NCI-H510A treated with DMSO at 0.1 percent for 48 hours (cell line): ENCODE results near the gene ZIC2.

Source experiments
- DNase-seq: peaks from one replicate; lab custom pipeline; 2025; lab: John Stamatoyannopoulos, UW

ZIC2 gene

DNA sequence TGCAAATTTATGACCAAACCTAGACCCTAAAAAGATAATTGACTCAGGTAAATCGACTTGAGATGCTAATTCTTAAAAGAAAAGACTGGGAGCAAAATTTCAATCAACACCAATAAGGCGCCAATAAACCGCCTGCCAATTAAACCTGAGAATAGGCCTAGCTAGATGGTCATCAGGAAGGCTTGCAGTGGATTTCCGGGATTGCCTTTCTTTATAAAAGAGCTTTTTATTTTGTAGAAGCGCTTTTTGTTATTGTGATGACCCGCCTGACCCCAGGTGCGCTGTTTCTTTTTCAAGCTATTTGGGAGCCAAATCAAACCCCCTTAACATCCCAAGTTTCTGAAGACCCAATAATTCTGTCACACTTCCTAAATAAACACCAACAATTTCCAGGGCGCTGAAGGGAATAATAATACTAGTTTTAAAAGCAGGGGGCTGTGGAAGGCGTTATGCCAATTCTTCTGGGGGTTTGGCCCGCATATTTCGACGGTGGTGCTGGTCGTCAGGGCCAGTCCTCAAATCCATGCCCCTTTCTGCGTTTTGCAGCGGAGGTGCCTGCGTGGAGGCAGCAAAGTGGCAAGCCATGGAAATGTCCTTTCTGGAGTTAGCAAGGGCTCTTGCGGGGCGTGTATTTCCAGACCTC is 7.2 kb upstream of the ZIC2 start:
- DNase-seq = no peak

DNA sequence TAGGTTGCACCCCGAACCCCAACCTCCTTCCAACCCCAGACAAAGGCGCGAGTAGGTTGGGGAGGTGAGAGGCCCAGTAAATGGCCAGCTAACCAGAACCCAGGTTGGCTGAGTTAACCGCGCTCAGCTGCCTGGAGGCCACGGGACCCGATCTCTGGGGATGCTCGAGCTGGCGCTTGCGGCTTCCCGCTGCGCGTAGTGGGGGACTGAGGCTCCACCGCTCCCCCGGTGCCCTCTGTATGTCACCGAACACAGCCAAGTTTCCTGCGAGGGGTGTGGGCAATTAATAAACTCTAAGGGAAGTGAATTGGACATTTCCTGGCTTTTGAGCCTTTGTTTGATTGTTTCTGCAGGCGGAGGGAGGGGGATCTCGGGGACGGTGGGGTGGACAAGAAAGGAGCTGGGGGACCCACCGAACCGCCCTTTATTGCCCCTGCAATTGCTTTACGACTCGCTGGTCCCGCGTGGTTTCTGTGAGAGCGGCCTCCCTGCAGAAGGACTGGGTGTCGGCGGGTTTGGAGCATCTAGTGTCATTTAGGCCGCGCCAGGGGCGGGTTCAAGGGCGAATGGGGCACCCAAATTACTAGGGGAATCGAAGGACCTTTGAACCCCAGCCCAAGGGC is 6.5 kb upstream of the ZIC2 start:
- DNase-seq = no peak

DNA sequence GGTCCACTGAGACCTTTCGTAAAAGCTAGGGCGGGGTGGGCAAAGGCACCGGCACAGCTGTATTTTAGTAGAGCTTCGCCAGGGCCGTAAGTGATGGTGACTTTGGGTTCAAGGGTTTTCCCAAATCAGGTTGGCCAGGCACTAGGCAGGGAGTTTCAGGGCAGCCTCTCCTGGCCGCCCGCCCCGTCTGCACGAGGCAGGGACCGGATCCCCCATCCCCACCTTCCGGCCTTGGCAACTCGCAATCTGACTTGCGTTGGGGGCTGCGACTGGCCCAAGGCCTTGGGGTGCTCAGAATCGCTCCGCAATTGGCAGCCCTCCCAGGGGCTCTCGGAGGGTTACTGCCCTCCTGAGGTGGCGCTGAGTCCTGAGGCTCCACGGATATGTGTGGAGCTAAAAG is 6.0 kb upstream of the ZIC2 start:
- DNase-seq = no peak

DNA sequence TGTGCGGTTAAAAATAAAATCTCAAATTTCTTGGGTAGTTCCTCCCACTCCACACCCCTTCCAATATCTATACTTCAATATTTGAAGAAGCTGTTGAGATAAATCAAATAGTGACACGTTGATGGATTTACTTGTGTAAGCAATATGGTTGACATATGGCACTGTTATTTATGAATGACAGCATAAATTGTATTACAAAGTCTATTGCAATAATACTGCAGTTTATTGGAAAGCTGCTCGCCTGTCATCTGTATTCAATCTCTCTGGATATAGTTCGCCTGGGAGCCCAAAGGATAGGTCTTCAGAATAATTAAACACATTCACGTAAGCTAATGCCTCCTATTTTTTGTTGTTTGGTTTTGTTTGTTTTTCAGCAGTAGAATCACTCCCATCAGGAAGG is 5.0 kb upstream of the ZIC2 start:
- DNase-seq = no peak

DNA sequence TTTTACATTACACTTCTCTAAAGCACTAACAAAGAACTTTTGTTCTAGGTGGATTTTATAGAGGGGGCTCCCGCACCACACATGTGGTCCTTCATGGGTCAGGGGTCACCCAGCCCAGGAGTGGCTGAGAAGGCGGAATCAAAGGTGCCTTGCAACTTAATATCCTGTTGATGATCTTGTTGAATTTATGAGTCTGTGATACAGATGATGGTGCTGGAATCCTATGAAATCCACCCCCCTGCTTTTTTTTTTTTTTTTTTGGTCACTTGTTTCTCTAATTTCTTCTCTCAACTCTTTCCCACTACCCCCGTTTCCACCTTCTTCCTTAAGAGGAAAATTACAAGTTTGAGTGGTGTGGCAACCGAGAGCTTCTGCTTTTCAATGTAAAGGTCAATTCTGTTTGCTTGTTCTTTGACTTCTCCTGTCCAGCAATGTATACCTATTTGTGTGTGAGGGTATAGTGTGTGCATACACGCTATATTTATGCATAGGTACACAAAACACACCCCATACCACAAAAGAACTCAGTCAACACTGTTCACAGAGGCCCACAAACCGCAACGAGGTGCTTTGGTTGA is 4.2 kb upstream of the ZIC2 start:
- DNase-seq = no peak

DNA sequence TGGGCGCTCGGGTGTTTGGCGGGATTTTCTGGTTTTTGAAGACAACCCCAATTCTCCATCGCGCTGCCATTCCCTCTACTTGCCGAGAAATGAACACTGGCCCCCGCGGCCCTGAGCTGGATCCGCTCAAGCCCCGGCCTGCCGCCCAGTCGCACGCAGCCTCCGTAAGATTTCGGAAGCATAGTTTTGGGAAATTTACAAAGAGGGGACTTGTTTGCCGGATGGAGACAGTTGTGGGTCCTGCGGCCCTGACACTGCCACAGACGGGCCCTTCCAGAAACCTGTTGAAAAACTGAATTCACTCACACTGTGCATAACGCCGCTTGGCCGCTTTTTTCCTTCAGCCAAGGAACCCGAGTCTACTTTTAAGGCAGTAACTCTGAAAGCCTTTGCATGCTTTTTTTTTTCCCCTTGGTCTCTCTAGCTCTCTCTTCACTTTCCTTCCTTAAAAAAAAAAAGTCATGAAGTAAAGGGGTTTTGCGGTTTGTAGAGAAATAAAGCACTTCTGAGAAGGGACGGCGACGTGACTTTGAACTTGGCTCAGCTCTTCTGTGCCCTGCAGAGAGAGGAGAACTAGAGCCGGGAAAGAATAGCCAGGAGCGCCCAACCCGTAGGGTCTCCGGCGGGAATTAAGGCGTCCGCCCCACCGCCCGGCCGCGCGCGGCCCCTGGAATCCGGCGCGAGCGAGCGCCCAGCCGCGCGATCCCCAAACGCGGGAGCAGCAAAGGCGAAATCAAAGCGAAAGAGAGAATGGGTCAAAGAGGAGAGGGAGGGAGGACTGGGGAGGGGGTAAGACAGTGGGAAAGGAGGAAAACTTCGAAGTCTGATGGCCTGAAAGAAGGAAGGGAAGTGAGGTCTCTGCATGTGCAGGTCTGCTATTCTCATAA is 3.4 kb upstream of the ZIC2 start:
- DNase-seq = no peak

DNA sequence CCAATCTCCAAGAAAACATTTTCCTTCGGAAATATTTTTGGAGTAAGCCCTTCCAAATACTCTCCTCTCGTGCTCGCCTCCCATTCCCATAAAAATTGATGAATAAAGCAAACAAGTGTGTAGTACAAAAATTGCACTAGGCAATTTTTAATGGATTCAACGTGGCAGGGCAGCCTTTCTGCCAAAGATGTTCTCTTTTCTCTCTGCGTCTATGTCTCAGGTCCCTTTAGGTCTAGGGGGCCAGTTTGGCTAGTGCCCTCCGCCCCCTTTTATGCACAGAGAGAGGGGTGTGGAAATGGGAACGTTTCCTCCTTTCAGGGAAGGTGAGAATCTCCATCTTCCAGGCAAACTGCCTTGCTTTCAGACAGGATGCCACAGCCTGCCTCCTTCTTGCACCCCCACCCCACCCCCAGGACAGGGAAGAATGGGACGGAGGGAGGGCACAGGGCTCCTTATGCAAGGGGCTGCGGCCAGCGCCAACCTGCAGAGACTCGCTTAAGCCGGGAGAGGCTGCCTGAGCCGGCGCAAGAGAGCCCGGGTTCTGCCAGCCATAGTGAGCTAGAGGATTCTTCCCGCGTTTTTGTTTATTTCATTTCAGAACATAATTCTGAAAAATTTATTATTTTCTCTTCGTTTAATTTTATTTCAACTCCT is 2.7 kb upstream of the ZIC2 start:
- DNase-seq = no peak

DNA sequence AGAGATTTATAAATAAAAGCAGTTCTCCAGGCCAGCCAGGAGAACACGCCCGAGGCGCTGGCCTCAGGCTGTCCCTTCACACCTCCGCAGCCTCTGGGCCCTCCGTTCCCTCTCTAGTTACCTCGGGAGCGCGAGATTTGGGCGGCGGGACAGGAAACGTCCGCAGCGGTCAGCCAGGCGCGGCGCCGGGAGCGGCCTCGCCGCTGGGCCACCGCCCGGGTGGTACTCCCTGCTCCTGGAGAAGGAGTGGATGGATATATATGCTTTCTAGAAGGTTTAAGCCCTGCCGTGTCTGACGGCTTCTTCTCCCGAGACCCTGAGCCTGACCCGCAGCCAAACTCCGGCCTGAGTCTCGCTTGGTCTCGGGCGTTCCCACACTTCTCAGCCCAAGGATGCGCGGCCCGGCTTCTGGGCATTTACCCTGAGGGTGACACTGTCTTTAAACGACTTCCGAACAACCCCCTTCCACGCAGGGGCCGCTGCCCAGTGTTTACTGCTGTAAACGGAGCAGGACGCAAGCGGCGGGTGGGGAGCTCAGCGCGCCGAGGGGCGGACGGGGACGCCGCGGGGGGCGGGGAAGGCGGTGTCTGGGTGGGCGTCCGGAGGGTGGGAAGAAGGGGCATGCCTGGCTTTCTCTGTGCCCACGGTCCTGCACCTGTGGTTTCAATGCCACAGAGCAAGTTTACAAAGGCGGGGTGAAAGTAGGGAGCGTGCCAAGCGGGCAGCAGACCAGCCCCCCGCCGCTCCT is 2.0 kb upstream of the ZIC2 start:
- DNase-seq = no peak

DNA sequence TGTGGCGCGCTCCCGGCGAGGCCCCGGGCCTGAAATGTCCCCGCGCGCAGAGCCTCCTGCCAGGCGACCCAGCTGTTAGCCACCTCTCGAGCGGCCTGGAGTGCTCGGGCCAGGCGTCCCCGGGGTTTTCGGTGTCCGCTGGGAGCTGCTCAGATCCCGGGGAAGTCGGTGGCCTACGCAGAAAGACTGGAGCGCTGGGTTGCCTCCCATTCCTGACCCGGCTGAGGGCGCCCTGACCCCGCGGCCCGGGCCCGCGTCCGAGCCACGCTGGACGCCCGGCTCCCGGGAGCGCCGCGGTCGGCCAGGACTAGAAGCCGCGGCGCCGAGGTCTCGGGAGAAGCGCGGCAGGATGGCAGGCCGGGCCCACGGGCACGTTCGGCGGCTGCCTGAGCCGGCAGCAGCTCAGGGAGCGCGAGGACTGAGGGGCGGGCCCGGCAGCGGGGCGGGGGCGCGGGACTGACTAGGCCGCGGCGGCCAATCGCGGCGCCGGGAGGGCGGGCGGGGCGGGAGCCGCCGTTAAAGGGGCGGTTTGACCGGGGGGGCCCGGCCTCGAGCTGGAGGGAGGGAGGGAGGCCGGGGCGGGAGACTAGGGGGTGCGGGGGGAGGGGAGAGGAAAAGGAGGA is 1.3 kb upstream of the ZIC2 start:
- peak; percentile 58 for DNase-seq

DNA sequence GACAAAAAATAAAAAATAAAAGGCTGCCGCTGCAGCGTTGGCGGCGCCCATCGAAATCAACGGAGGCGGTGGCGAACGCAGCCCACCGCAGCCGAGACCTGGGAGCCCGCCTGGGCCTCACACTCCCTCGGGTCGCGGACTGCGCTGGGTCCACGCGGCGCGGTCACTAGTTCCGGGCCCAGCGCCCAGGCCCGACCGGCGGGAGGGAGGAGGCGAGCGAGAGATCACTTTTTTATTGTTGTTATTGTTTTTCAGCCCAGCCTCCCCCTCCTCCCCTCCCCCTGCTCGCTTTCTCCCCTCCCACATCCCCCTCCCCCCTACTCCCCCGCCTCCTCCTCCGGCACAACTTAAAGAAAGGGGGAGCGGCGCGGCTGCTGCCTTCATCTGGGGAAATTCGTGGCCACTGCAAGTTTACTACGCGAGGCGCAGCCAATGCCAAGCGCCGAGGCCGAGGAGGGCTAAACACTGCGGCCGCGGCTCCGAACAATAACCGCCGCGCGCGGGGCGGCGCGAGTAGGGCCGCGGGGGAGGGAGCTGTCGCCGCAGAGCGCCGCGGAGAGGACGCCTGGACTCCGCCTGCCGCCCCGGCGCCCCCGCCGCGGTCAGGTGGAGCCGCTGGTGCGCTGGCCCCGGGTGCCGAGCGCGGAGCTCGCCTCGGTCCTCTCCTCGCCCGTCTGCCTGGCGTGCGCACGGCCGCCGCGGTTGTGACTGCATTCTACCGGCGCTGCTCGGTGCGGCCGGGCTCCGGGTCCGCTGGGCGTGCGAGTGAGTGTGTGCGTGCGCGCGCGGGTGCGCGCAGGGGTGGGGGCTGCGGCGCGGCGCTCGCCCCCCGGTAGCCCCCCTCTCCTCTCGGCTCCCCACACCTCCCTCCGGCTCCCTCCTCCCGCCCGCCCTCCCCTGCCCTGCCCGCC is 505 bp upstream of the ZIC2 start:
- peak; percentile 74 for DNase-seq

DNA sequence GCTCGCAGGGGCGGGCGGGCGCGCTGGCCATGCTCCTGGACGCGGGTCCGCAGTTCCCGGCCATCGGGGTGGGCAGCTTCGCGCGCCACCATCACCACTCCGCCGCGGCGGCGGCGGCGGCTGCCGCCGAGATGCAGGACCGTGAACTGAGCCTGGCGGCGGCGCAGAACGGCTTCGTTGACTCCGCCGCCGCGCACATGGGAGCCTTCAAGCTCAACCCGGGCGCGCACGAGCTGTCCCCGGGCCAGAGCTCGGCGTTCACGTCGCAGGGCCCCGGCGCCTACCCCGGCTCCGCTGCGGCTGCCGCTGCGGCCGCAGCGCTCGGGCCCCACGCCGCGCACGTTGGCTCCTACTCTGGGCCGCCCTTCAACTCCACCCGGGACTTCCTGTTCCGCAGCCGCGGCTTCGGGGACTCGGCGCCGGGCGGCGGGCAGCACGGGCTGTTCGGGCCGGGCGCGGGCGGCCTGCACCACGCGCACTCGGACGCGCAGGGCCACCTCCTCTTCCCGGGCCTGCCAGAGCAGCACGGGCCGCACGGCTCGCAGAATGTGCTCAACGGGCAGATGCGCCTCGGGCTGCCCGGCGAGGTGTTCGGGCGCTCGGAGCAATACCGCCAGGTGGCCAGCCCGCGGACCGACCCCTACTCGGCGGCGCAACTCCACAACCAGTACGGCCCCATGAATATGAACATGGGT is 599 bp downstream of the ZIC2 start:
- DNase-seq = no peak

DNA sequence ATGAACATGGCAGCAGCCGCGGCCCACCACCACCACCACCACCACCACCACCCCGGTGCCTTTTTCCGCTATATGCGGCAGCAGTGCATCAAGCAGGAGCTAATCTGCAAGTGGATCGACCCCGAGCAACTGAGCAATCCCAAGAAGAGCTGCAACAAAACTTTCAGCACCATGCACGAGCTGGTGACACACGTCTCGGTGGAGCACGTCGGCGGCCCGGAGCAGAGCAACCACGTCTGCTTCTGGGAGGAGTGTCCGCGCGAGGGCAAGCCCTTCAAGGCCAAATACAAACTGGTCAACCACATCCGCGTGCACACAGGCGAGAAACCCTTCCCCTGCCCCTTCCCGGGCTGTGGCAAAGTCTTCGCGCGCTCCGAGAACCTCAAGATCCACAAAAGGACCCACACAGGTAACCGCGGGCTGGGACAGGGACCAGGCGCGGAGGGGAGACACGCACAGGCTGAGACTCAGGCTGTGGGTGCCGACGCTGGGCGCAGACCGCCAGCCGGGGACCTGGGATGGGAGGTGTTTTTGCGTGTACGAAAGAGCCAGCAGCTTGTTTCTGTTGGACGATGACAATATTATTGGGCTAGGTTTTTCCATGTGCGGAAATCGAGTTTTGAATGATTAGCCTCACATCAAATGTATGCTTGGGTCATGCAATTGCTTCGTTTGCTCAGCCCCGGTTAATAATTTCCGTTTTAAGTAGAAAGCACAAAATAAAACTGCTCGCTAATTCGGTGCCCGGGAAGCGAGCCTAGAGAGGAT is 1.3 kb downstream of the ZIC2 start:
- DNase-seq = no peak

DNA sequence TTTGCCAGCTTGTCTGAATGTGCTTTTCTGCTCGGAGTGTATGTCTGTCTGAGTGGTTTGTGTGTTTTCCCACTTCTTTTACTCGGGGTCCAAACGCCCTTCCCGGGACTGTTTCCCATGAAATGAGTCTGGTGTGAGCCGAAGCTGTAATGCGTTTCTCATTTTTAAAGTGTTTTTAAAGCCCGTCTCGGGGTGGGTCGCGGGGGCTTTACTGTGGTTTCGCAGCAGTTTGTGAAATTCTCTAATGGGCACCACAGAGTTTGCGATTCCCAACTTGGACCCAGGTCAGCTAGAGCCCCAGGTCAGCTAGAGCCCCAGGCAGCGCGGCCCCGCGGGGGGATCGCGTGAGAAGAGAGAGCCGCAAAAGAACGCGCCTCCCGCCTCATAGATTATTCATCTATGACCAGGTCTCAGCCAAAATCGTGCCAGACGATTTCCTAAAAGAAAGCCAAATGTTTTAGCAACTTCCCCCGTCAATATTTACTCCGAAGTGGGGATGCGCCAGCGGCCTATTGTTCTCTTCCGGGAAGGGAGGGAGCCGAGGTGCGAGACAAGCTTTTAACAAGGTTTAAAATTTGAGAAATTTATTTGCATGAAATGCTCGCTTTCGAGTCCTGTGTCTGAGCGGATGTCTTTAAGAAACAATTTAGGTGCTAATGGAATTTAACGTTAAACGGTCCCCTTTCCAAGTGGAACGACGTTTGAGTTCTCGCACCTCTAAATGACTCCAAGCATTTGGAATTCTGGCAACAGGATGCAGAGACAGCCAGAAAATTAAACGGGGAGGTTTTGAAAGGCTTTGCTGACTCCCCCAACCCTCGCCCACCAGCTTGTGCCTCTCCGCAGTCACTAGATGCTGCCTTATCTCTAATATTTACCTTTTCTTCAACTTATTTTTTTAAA is 2.2 kb downstream of the ZIC2 start:
- no peak for DNase-seq

DNA sequence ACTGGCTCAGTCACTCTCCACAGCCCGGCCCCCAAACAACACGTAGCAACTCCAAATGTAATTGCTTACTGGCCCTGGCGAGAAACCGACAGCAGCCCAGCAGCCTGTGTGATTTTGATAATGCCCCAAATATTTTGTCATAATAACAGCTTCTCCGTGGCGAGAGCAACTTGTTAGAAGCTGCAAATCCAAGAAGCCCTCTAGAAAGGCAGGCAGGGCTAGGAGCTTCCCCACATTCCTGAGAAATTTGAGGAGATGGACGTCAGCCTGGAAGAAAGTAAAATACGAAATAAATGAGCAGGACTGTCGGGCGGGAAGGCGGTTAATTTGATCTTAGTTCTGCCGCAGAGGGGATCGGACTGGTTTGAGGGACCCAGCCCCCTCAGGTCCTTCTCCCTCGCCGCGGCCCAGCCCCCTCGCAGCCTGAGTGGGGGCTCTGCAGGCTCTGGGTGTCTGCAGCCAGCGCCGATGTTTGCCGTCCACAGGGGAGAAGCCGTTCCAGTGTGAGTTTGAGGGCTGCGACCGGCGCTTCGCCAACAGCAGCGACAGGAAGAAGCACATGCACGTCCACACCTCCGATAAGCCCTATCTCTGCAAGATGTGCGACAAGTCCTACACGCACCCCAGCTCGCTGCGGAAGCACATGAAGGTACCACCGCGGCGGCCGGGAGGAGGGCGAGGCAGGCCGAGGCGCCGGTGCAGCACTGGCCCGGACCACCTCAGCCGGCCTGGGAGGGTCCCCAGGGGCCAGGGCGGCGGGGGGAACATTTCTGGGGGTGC is 3.1 kb downstream of the ZIC2 start:
- DNase-seq = no peak

DNA sequence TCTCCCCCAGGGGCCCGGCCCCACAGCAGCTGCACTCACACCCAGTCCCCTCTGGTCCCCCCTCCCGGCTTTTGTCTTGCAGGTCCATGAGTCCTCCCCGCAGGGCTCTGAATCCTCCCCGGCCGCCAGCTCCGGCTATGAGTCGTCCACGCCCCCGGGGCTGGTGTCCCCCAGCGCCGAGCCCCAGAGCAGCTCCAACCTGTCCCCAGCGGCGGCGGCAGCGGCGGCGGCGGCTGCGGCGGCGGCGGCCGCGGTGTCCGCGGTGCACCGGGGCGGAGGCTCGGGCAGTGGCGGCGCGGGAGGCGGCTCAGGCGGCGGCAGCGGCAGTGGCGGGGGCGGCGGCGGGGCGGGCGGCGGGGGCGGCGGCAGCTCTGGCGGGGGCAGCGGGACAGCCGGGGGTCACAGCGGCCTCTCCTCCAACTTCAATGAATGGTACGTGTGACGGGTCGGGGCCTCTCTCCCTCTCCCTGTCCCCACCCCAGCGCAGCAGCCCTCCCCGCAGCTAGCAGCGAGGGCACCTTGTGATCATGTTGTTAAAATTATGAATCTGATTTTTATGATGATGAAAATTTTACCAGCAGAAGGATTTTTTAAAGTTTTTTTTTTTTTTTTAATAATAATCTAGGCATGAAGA is 3.8 kb downstream of the ZIC2 start:
- no peak for DNase-seq

DNA sequence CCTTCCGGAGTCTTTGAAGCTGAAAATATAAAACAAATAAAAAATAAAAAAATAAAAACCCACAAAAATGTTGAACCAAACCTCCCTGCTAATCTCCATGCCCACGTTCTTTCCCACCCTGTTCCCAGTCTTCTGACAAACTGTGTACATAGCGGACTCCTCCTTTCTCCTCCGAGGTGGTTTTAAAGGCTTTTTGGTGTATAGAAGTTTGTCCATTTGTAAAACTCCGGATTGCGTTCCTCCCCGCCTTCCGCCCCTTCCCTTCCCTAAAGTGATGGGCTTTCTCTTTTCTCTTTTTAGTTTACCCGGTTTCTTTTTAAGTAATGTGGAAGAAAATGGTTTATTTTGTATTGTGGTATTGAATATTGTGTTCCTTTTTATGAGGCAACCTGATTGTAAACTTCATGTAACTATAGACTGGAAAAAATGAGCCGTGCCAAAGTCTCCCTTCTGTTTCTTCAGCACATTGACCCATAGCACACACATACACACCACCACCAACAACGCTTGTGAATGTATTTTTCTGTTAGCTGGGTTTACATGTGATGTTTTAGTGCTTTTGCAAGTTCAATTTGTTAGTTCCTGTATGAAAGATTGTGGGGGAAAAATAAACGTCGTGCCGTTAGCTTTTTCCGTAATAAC is 4.4 kb downstream of the ZIC2 start:
- DNase-seq = no peak
